Bone marrow (tissue), 2 donors: ENCODE results near the gene BCAS3.
A peak's percentile ranks its signal among the peaks of the same experiment; 100 is the strongest.

Experiments used
- DNase-seq, 2 donors: peaks; one replicate each; lab custom pipeline; 2025; lab: John Stamatoyannopoulos, UW

The BCAS3 gene

DNA sequence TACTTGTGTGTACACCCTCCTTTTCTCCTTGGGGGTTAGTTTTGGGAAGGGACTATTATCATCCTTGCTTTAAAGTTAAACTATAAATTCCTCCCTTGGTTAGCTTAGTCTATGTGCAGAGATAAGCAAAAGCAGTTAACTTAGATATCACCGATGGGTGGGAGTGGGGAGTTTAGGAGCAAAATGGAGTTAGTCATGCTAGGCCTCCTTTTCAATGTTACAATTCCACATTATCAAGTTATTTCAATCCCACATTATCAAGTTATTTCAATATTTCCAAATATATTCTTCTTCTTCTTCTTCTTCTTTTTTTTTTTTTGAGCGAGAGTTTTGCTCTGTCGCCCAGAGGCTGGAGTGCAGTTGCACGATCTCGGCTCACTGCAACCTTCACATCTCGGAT is 1.7 kb upstream of the BCAS3 start:
- DNase-seq: no peak

DNA sequence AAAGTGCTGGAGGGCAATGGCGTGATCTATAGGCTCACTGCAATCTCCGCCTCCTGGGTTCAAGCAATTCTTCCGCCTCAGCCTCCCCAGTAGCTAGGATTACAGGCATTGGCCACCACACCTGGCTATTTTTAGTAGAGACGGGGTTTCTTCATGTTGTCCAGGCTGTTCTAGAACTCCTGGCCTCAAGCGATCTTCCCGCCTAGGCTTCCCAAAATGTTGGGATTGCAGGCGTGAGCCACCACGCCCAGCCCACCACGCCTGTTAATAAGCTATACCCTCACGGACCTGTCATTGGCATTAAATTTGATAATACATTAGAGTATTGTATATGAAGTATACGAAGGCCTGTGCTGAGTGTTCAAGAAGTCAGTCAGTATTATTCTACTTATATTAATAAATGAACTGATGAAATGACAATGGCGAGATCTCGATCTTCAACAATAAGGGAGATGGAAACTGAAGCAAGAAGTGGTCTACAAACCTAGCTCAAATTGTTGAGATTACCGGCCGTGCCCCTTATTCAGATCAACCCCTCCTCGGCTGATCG is 818 bp upstream of the BCAS3 start:
- DNase-seq: no peak

DNA sequence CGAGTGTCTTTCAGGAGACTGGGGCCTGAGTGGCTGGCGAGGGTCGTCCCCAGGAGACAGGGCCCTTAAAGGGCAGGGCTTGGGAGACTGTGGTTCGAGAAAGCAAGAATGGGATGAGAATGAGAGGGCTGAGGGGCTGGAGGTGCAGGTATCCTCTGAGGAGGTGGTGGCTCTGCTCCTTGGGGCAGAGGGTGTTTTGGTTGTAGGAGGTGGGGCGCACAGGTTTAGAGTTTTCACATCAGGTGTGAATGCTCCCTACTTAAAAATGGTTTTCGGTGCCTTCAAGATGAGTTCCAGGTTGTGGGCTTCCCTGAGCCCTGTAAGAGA is 430 bp downstream of the BCAS3 start:
- no peak for DNase-seq

DNA sequence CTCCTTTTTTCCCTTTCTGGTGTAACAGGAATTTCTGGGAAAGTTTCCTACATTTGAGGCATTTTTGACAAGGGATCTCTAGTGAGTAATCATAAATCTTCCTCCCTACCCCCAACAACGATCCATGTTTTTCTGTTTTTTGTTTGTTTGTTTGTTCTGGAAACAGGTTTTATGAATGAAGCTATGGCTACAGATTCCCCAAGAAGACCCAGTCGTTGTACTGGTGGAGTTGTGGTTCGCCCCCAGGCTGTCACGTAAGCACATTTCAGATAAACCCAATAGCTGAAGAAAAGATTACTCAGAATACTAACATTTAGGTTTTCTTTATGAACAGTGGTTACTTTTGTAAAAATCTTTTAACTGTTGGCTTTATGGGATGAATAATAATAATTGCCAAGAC is 1.6 kb downstream of the BCAS3 start:
- DNase-seq: no peak

DNA sequence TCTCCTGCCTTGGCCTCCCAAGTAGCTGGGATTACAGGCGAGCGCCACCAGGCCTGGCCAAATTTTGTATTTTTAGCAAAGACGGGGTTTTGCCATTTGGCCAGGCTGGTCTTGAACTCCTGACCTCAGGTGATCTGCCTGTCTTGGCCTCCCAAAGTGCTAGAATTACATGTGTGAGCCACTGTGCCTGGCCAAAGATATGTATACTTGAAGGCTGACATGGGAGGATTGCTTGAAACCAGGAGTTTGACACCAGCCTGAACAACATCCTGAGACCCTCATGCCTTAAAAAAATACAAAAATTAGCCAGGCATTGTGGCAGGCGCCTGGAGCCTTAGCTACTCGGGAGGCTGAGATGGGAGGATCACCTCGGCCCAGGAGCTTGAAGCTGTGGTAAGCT is 3.1 kb downstream of the BCAS3 start:
- no peak for DNase-seq

DNA sequence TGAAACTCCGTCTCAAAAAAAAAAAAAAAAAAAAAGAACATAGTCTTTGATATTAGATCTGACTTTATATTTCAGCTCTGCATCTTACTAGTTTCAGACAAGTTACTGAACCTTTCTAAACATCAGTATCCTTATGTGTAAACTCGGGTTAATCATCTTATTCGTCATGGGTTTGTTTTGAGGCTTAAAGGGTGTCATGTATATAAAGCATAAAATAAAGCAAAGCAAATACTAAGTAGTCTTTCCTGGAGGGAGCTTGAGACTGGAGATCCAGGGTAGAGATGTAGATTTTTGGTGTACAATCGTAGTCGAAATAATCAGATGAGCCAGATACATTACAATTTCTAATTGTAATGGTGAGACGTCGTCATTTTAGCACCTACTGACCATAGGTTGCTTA is 7.8 kb downstream of the BCAS3 start:
- DNase-seq: no peak

DNA sequence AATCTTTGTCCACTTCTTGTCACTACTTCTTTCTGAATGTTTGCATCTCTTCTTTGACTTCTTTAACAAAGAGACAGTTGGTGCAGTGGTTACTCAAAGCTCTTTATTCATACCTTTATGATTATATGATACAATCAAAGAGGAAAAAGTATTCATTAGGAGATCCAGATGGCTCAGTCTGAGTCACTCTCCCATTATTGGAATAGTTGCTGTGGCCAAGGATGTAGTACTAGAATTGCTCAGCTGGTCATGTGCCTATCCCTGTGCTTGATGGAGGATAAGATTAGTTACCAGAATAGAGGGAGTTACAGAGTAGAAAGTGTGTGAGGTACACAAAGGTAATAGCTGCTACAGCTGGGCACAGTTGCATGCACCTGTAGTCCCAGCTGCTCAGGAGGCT is 18.3 kb downstream of the BCAS3 start:
- no peak for DNase-seq

DNA sequence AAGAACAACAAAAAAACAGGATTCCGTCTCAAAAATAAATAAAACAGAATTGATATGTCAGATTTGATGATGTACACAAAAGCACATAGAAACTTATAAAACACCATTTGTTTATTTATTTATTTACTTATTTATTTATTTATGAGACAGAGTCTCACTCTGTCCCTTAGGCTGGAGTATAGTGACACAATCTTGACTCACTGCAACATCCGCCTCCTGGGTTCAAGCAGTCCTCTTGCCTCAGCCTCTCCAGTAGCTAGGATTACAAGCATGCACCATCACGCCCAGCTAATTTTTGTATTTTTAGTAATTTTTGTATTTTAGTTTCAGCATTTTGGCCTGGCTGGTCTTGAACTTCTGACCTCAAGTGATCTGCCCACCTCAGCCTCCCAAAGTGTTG is 21.4 kb downstream of the BCAS3 start:
- no peak for DNase-seq

DNA sequence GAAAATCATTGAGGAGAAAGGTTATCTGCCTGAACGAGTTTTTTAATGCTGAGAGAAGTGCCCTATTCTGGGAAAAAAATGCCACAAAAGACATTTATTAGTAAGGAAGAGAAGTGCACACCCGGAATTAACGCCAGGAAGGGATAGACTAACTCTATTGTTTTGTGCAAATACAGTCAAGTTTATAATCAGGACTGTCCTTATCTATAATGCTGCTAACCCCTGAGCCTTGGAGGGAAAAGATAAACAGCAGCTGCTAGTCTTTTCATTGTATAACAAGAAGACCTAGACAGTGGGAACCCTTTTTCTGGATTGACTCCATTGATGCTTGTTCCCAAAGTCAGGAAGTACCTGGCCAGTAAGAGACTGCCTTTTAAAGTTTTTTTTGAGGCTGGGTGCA is 26.5 kb downstream of the BCAS3 start:
- no peak for DNase-seq

DNA sequence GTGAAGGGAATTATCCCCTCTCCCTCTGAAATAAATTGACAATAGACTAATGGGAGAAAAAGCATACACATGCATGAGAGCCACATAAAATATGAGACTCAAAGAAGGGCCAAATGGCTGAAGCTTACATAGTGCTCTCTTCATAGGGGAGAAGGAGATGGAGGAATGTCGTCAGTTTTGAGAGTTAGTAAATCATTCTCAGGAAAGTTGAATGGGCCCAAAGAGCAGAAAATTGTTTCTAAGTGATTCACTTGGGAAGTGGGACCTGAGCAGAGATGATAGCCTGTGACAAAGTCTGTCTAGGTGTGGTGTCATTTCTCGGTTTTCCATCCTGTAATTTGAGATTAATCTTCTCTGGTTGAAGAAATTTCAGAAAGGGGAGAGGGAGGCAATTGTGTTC is 35.0 kb downstream of the BCAS3 start:
- no peak for DNase-seq

DNA sequence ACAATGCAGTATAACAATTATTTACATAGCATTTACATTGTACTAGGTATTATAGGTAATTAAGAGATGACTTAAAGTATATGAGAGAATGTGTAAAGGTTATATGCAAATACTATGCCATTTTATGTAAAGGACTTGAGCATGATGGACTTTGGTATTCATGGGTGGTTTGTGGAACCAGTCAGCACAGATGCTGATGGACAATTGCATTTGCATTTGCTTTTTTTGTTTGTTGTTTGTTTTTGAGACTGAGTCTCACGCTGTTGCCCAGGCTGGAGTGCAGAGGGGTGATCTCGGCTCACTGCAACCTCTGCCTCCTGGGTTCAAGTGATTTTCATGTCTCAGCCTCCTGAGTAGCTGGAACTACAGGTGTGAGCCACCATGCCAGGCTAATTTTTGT is 36.0 kb downstream of the BCAS3 start:
- no peak for DNase-seq

DNA sequence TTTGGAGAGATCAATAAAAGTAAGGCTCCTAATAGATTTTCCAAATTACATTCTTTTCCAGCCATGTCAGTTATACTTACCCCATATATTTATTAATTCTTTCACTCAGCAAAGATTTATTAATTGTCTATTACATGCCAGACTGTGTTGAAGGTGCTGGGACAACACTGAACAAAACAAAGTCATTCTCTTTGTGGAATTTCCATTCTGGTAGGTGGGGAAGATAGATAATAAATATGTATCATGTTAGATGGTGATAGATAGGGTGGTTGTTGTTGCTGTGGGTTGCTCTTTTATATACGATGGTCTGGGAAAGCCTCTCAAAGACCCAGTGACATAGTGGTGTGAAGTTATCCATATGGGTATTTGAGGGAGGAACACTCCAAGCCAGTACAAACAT is 39.1 kb downstream of the BCAS3 start:
- no peak for DNase-seq

DNA sequence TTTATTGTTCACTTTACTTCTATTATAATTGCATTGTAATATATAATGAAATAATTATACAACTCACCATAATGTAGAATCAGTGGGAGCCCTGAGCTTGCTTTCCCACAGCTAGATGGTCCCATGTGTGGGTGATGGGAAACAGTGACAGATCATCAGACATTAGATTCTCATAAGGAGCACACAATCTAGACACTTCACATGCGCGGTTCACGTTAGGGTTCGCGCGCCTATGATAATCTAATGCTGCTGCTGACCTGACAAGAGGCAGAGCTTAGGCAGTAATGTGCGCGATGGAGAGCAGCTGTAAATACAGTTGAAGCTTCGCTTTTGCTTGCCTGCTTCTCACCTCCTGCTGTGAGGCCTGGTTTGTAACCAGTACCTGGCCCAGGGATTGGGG is 40.2 kb downstream of the BCAS3 start:
- no peak for DNase-seq

DNA sequence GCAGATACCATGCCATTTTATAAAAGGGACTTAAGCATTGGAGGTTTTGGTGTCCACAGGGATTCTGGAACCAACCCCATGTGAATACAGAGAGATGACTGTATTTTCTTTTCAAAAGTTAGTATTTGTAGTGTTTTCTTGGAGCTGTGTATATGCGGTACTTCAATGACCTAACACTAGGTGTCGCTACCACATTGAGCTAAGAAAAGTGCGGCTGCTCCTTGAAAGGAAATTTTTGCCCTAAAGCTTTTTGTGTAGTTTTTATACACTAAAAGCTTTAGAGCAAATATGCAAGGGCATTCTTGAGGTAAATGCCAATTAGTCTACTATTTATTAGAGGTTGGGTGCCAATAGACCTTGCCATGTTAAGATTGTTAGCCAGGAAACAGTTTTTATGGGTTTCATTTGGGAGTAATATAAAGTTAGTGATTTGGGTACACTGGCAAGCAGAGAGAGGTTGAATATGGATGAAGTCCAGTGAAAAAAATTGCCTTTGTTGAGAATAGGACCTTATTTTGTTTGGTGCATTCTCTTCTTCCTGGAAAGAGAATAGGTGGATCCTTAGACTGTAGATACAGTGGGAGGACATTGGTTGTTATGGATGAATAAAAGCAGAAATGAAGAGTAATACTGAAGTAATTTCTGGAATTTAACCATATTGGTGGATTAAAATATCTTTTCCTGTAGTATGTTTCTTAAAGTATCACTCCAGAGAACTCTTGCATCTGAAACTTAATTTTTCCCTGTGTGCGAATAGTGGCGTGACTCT is 43.3 kb downstream of the BCAS3 start:
- peak in 1 of 2 donors; percentile 25 for DNase-seq

DNA sequence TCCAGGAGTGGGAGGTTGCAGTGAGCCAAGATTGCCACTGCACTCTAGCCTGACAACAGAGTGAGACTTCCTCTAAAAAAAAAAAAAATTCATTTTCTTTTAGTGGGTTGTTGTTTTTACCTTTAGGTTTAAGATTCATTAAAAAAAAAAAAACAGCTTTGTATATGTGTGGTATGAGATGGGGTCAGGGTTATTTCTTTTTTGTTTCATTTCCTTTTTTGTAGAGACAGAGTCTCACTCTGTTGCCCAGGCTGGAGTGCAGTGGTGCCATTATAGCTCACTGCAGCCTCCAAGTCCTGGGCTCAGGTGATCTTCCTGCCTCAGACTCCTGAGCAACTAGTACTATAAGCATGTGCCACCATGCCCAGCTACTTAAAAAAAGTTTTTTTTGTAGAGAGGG is 47.0 kb downstream of the BCAS3 start:
- no peak for DNase-seq

DNA sequence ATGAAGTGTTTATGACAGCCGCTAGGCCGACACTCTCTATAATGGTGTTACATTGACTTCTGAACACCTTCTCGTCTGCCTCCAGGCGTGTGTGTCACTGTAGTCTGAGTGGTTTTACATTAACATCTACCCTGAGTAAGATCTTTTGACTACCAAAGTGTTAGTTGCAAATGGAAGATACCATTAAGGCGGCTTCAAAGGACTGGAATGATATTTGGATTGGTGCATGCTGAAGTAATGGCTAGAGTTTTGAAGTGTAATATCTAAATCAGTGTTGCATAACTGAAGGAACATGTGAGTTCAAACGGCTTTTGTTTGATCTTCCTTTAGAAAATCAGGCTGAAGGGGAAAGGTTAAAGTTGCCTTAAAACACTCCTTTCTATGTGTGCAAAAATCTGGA is 52.2 kb downstream of the BCAS3 start:
- no peak for DNase-seq

DNA sequence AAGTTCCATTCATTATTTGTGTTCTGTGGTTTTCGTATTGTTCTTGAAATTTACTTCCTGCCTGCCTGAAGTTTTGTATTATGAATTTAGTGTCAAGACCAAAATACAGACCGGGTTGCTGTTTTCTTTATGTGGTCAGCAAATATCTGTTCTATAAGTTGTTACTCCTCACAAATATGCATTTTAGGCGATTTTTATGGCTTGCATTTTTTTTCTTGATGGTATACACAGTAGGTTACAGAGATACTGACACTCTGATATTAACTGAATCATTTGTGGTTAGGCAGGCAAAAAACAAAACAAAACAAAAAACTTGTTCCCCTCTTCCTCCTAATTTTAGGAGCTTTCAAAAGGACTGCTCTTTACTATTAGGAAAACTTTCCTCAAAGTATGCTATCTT is 52.6 kb downstream of the BCAS3 start:
- DNase-seq: no peak

DNA sequence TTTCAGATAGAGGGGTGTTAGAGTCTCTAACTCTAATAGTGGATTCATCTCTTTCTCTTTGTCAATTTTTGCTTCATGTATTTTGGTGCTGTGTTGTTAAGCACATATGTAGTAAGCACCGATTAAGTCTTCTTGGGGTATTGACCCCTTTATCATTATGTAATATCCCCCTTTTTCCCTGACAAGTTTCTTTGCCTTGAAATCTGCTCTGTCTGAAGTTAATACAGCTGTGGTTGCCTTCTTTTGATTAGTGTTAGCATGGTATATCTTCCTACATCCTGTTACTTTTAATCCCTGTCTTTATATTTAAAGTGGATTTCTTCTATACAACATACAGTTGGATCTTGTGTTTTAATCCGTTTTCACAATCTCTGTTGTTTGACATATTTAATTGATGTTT is 60.6 kb downstream of the BCAS3 start:
- no peak for DNase-seq

DNA sequence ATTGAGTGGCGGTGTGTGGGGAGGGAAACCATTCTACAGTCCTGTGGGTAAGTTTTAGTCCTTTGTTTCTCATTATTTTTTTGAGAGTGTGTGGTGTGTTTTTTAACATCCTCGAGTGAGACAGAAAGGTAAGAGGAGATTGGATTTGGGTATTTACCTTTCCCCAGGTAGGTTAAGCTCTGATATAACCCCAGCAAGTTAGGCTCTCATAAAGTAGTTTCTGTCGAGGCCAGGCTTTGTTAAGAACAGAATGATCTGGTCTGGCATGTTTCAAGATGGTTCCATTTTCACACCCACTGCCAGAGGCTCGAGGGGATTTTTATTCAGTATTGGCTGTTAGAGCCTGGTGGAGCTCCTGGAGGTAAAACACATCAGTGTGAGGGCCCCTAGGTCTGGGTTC is 62.9 kb downstream of the BCAS3 start:
- DNase-seq: no peak

DNA sequence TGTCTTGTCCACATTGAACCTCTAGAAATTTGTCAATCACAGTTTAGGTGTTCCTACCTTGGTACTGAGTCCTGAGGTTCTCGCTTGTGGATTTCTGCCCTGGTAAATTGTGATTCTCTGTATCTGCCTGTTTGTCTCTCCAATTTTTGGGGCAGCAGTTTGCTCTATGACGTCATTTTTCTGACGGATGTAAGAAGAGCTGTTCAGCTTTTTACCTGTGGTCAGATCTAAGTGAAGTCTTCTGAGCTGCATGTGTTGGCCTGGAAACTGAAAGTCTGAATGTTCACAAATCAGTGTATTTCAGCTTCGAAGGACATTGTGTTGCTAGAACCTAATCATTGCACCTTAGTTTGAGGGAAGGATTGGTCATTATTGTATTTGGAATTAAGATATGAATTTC is 63.4 kb downstream of the BCAS3 start:
- no peak for DNase-seq

DNA sequence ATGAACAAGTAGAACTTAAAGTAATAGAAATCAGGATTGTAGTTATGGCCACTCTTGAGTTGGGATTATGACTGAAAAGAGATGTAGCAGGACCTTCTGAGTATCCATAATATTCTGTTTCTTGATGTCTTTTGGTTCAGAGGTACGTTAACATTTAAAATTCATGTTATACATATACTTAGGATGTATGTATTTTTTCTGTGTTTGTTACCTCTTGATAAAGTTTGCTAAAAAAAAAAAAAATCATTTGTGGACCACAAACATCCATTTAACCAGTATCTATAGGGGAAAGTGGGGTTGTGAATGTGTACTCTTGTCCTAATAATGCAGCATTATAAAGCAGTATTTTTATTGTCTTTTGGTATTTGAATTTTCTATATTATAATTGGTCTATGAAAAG is 65.6 kb downstream of the BCAS3 start:
- DNase-seq: no peak

DNA sequence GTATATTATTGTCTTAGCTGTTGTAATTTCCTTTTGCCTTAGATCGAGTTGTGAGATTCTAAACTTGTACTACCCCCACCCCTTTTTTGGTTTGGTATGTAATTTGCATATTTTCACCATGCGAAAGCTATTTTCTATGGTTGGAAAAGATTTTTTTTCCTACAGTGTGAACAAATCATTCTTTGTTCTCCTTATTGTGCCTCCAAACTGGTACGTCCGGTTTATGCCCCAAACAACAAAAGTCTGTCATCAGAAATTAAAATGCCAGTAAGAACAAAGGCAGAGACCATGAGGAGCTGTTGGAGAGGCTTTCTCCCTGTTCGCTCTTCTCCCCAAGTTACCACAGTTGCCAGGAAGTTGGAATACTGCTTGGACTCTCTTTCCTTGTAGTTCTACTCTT is 66.1 kb downstream of the BCAS3 start:
- DNase-seq: no peak

DNA sequence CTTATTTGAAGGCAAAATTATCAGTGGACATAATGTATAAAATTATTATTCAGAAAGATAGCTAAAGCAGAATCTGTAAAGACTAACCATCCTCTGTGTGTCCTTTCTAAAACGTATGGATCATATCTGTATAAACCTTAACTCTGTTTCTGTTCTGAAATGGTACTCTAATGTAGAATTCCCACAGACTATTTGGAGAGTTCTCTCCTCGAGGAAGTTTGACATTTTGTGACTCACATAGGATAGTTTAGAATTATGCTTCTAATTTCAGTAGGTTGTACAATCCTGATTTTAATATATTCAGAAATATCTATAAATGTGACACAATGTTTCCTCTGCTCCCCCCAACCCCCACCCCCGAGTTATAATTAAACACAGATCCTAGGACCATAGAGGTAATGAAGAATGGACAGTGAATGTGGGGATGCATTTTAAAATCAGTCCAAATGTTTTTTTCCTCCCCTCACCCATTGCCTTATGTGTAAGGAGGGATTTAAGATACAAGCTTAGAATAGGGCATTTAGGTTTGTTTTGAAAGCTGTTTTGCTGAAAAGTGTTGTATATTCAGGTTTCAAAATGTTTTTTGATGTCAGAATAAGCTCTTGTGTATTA is 66.8 kb downstream of the BCAS3 start:
- DNase-seq: no peak

DNA sequence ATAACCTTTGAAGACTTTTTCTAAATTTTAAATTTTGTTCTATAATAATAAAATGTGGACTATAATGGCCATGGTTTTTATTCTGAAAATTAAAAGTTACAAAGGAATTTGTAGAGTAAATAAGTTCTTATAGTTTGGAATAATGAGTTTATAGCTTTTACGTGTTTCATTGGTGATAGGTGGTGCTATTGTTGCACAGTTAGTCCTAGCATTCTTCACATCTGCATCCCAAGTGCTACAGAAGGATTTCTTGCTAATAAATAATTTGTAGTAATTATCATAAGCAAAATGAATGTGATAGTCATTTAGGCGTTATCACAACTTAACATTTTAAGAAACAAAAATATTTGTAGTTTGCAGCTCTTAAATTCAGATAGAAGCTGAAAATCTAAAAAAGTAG is 67.9 kb downstream of the BCAS3 start:
- no peak for DNase-seq
